Measurements from ENCODE around the gene LIMS3. TPM values are rescaled to one million over a fixed set of nuclear protein-coding genes. Genes with fewer than 3 reads are reported as not detected.
"Not testable (repeated sequence)": the region's sequence is repeated elsewhere in the genome, so short reads cannot be mapped to it uniquely, and the experiment has no call there.

The LIMS3 gene
- total RNA-seq, 2 experiments from 2014 or later: 0.42 TPM; not detected in 1

DNA sequence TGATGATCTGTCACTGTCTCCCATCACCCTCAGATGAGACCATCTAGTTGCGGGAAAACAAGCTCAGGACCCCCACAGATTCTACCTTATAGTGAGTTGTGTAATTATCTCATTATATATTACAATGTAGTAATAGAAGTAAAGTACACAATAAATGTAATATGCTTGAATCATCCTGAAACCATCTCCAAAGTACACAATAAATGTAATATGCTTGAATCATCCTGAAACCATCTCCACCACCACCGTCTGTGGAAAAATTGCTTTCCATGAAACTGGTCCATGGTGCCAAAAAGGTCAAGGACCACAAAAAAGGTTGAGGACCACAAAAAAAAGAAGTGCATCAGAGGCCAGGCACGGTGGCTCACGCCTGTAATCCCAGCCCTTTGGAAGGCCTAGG, 29.3 kb downstream of the LIMS3 start:
- H3K4me3 Mint-ChIP-seq; H3K27ac ChIP-seq (ENCODE audit: low read depth in 1 of 2, low read length in 2 of 2); intact Hi-C loops (cut with DNase I, micrococcal nuclease); H3K27ac Mint-ChIP-seq; H3K27me3 Mint-ChIP-seq; H3K36me3 Mint-ChIP-seq (ENCODE audit: low read depth); H3K36me3 ChIP-seq (ENCODE audit: insufficient read depth, low read length); POLR2A ChIA-PET; H3K9me3 ChIP-seq (ENCODE audit: control insufficient read depth in 1 of 2, insufficient read depth in 1 of 2, low read length in 2 of 2); H3K4me1 ChIP-seq (ENCODE audit: insufficient read depth, low read length); H3K4me3 ChIP-seq (ENCODE audit: low read length); ATAC-seq (ENCODE audit: poor library complexity); DNase-seq; CTCF ChIA-PET; H3K4me1 Mint-ChIP-seq (ENCODE audit: low read depth); H3K9me3 Mint-ChIP-seq; H3K27me3 ChIP-seq (ENCODE audit: control insufficient read depth in 1 of 2, insufficient read depth in 2 of 2, low read length in 2 of 2): not testable (repeated sequence)

DNA sequence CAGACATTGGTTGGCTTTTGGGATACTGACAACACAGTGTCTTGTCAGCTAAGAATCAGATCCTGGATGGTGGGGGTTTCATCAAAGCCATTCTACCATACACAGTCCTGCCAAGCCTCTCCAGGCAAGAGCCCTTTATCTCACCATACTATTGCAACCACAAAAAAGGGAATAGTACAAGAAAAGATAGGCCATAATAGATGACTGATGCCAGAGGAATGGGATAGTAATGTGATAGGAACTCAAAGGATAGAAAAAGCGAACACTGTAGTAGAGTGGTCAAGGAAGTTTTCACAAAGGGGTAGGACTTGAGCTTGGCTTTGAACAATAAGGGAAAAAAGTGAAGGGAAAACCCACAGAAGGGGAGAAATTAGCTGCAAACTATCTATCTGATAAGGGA, 30.7 kb downstream of the LIMS3 start:
- H3K4me3 Mint-ChIP-seq; H3K36me3 Mint-ChIP-seq (ENCODE audit: low read depth); DNase-seq; H3K9me3 Mint-ChIP-seq; H3K4me3 ChIP-seq (ENCODE audit: low read length); H3K27me3 Mint-ChIP-seq; H3K27me3 ChIP-seq (ENCODE audit: control insufficient read depth in 1 of 2, insufficient read depth in 2 of 2, low read length in 2 of 2); H3K27ac Mint-ChIP-seq; intact Hi-C loops (cut with DNase I, micrococcal nuclease); H3K4me1 Mint-ChIP-seq (ENCODE audit: low read depth); CTCF ChIA-PET; POLR2A ChIA-PET; H3K4me1 ChIP-seq (ENCODE audit: insufficient read depth, low read length); H3K9me3 ChIP-seq (ENCODE audit: control insufficient read depth in 1 of 2, insufficient read depth in 1 of 2, low read length in 2 of 2); H3K36me3 ChIP-seq (ENCODE audit: insufficient read depth, low read length); H3K27ac ChIP-seq (ENCODE audit: low read depth in 1 of 2, low read length in 2 of 2); ATAC-seq (ENCODE audit: poor library complexity): not testable (repeated sequence)

- H3K36me3 Mint-ChIP-seq (ENCODE audit: low read depth); CTCF ChIA-PET; ATAC-seq (ENCODE audit: poor library complexity); H3K9me3 ChIP-seq (ENCODE audit: control insufficient read depth in 1 of 2, insufficient read depth in 1 of 2, low read length in 2 of 2); H3K36me3 ChIP-seq (ENCODE audit: insufficient read depth, low read length); H3K27ac ChIP-seq (ENCODE audit: low read depth in 1 of 2, low read length in 2 of 2); H3K27ac Mint-ChIP-seq; POLR2A ChIA-PET; H3K4me1 Mint-ChIP-seq (ENCODE audit: low read depth); H3K27me3 Mint-ChIP-seq; H3K27me3 ChIP-seq (ENCODE audit: control insufficient read depth in 1 of 2, insufficient read depth in 2 of 2, low read length in 2 of 2); H3K4me3 ChIP-seq (ENCODE audit: low read length); H3K9me3 Mint-ChIP-seq; intact Hi-C loops (cut with DNase I, micrococcal nuclease); DNase-seq; H3K4me1 ChIP-seq (ENCODE audit: insufficient read depth, low read length); H3K4me3 Mint-ChIP-seq: not testable (repeated sequence)
Measured at GRCh38 chr2:109936534-109936933, 38.0 kb downstream of the LIMS3 start.

DNA sequence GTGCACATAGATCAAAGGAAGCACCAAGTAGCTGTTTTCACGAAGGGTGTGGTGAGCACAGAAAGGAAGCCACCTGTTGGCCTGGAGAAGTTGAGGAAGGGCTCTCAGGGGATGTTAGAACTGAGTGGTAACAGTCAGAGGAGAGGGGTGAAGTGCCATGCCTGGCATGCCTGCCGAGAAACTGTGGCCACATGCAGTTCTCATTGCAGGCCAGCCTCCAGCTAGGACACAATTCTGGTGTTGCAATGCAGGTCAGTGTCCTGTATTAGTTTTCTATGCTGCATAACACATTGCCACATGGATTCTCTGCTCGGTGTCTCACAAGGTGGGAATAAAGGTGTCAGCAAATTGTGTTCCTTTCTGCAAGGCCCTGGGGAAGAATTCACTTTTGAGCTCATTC, 46.9 kb downstream of the LIMS3 start:
- H3K9me3 Mint-ChIP-seq; H3K9me3 ChIP-seq (ENCODE audit: control insufficient read depth in 1 of 2, insufficient read depth in 1 of 2, low read length in 2 of 2); H3K4me3 Mint-ChIP-seq; H3K27me3 ChIP-seq (ENCODE audit: control insufficient read depth in 1 of 2, insufficient read depth in 2 of 2, low read length in 2 of 2); H3K4me1 Mint-ChIP-seq (ENCODE audit: low read depth); CTCF ChIA-PET; intact Hi-C loops (cut with DNase I, micrococcal nuclease); H3K4me3 ChIP-seq (ENCODE audit: low read length); H3K27me3 Mint-ChIP-seq; H3K4me1 ChIP-seq (ENCODE audit: insufficient read depth, low read length); H3K27ac Mint-ChIP-seq; H3K27ac ChIP-seq (ENCODE audit: low read depth in 1 of 2, low read length in 2 of 2); H3K36me3 ChIP-seq (ENCODE audit: insufficient read depth, low read length); H3K36me3 Mint-ChIP-seq (ENCODE audit: low read depth); DNase-seq; ATAC-seq (ENCODE audit: poor library complexity); POLR2A ChIA-PET: not testable (repeated sequence)

GRCh38 chr2:109947262-109947958, 48.9 kb downstream of the LIMS3 start:
- H3K9me3 Mint-ChIP-seq; CTCF ChIA-PET; H3K4me3 Mint-ChIP-seq; H3K36me3 ChIP-seq (ENCODE audit: insufficient read depth, low read length); POLR2A ChIA-PET; H3K4me1 ChIP-seq (ENCODE audit: insufficient read depth, low read length); H3K4me3 ChIP-seq (ENCODE audit: low read length); DNase-seq; H3K27ac Mint-ChIP-seq; intact Hi-C loops (cut with DNase I, micrococcal nuclease); H3K36me3 Mint-ChIP-seq (ENCODE audit: low read depth); H3K27ac ChIP-seq (ENCODE audit: low read depth in 1 of 2, low read length in 2 of 2); ATAC-seq (ENCODE audit: poor library complexity); H3K4me1 Mint-ChIP-seq (ENCODE audit: low read depth); H3K9me3 ChIP-seq (ENCODE audit: control insufficient read depth in 1 of 2, insufficient read depth in 1 of 2, low read length in 2 of 2); H3K27me3 Mint-ChIP-seq; H3K27me3 ChIP-seq (ENCODE audit: control insufficient read depth in 1 of 2, insufficient read depth in 2 of 2, low read length in 2 of 2): not testable (repeated sequence)

GRCh38 chr2:109947959-109948520, 49.6 kb downstream of the LIMS3 start:
- H3K9me3 Mint-ChIP-seq; H3K27me3 Mint-ChIP-seq; H3K36me3 Mint-ChIP-seq (ENCODE audit: low read depth); H3K4me3 Mint-ChIP-seq; H3K4me3 ChIP-seq (ENCODE audit: low read length); H3K9me3 ChIP-seq (ENCODE audit: control insufficient read depth in 1 of 2, insufficient read depth in 1 of 2, low read length in 2 of 2); H3K36me3 ChIP-seq (ENCODE audit: insufficient read depth, low read length); DNase-seq; H3K4me1 Mint-ChIP-seq (ENCODE audit: low read depth); H3K27ac Mint-ChIP-seq; POLR2A ChIA-PET; CTCF ChIA-PET; ATAC-seq (ENCODE audit: poor library complexity); H3K27me3 ChIP-seq (ENCODE audit: control insufficient read depth in 1 of 2, insufficient read depth in 2 of 2, low read length in 2 of 2); intact Hi-C loops (cut with DNase I, micrococcal nuclease); H3K4me1 ChIP-seq (ENCODE audit: insufficient read depth, low read length); H3K27ac ChIP-seq (ENCODE audit: low read depth in 1 of 2, low read length in 2 of 2): not testable (repeated sequence)

DNA sequence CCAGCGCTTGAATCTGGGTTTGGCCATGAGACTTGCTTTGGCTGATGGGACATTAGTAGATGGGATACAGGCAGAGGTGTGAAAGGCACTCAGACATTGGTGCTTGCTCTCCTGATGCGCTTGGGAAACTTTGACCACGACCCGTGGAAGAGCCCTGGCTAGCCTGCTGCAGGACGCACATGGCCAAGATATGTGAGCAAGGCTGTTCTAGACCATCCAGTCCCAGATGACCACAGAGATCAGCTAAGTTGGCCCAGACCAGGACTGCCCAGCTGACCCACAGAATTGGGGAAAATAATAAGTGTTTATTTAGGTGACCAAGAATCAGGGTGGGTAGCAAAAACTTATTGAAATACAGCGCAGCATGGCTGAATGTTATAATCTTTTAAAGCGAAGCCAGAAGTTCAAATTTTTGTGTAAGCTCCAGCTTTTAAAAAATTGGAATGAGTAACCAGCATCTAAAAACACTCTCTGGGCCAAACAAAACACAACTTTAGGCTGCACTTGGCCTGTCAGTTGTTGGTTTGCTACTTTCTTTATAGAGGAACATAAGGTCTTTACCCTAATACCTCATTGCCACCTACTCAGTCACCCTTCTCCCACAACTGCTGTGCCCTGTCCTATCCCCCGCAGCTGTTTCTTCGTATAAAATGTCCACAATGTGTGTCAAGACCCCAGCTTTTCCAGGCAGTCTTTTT, 51.8 kb downstream of the LIMS3 start:
- H3K27ac Mint-ChIP-seq; H3K27ac ChIP-seq (ENCODE audit: low read depth in 1 of 2, low read length in 2 of 2); intact Hi-C loops (cut with DNase I, micrococcal nuclease); ATAC-seq (ENCODE audit: poor library complexity); CTCF ChIA-PET; DNase-seq; H3K9me3 ChIP-seq (ENCODE audit: control insufficient read depth in 1 of 2, insufficient read depth in 1 of 2, low read length in 2 of 2); H3K27me3 ChIP-seq (ENCODE audit: control insufficient read depth in 1 of 2, insufficient read depth in 2 of 2, low read length in 2 of 2); POLR2A ChIA-PET; H3K36me3 Mint-ChIP-seq (ENCODE audit: low read depth); H3K36me3 ChIP-seq (ENCODE audit: insufficient read depth, low read length); H3K4me3 ChIP-seq (ENCODE audit: low read length); H3K4me1 ChIP-seq (ENCODE audit: insufficient read depth, low read length); H3K9me3 Mint-ChIP-seq; H3K27me3 Mint-ChIP-seq; H3K4me1 Mint-ChIP-seq (ENCODE audit: low read depth); H3K4me3 Mint-ChIP-seq: not testable (repeated sequence)

Data from CD4-positive, alpha-beta T cell (primary cell).